ENCODE results near the gene CD48. TPM values are rescaled to one million over a fixed set of nuclear protein-coding genes. Genes with fewer than 3 reads are reported as not detected.

The CD48 gene
- total RNA-seq, 1 donor from 2014 or later, result not detected

DNA sequence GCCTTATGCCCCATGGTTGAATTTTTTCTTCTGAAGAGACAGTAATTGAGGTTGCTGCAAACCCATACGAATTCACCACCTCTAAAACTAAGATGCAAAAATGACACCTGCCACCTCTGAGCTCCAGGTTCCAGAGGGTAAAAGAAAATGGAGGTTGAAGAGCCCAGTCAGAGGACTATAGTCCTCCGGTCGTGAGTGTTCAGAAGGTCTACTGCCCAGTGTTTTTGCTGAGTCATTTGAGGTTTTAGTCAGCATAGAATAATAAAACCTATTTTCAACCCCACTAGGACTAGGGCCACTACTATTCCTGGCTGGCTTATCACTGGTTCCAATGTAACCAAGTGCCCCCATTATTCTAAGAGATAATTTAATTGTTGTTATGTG, 14.5 kb upstream of the CD48 start:
- H3K4me1 Mint-ChIP-seq, result no peaks in the 10 kb centered on the region
- H3K27me3 Mint-ChIP-seq (ENCODE audit: low read depth), result peaks cover 2% of the 10 kb centered on the region
- H3K4me3 Mint-ChIP-seq, result no peak overlapping the region
- H3K27ac Mint-ChIP-seq (ENCODE audit: unreplicated experiment), result no peak overlapping the region
- no peak for DNase-seq (ENCODE audit: low read depth, low spot score)
- TF ChIP-seq, protein P1, sequence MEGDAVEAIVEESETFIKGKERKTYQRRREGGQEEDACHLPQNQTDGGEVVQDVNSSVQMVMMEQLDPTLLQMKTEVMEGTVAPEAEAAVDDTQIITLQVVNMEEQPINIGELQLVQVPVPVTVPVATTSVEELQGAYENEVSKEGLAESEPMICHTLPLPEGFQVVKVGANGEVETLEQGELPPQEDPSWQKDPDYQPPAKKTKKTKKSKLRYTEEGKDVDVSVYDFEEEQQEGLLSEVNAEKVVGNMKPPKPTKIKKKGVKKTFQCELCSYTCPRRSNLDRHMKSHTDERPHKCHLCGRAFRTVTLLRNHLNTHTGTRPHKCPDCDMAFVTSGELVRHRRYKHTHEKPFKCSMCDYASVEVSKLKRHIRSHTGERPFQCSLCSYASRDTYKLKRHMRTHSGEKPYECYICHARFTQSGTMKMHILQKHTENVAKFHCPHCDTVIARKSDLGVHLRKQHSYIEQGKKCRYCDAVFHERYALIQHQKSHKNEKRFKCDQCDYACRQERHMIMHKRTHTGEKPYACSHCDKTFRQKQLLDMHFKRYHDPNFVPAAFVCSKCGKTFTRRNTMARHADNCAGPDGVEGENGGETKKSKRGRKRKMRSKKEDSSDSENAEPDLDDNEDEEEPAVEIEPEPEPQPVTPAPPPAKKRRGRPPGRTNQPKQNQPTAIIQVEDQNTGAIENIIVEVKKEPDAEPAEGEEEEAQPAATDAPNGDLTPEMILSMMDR (conservative IDR thresholded peaks at IDR 0.05), result no peak
- H3K9me3 Mint-ChIP-seq, result no peaks in the 10 kb centered on the region
- H3K36me3 Mint-ChIP-seq (ENCODE audit: low read depth), result no peaks in the 10 kb centered on the region

GRCh38 chr1:160724465-160725242, 13.0 kb upstream of the CD48 start:
- H3K4me1 Mint-ChIP-seq, result no peaks in the 10 kb centered on the region
- no peaks in the 10 kb centered on the region for H3K9me3 Mint-ChIP-seq
- no peak for DNase-seq (ENCODE audit: low read depth, low spot score)
- TF ChIP-seq, protein P1 (conservative IDR thresholded peaks at IDR 0.05), result no peak
- no peaks in the 10 kb centered on the region for H3K27me3 Mint-ChIP-seq (ENCODE audit: low read depth)
- no peak overlapping the region for H3K4me3 Mint-ChIP-seq
- no peaks in the 10 kb centered on the region for H3K36me3 Mint-ChIP-seq (ENCODE audit: low read depth)
- no peak overlapping the region for H3K27ac Mint-ChIP-seq (ENCODE audit: unreplicated experiment)

GRCh38 chr1:160723332-160723731, 11.7 kb upstream of the CD48 start:
- H3K4me3 Mint-ChIP-seq, result no peak overlapping the region
- no peak overlapping the region for H3K27ac Mint-ChIP-seq (ENCODE audit: unreplicated experiment)
- peaks cover 4% of the 10 kb centered on the region for H3K27me3 Mint-ChIP-seq (ENCODE audit: low read depth)
- H3K9me3 Mint-ChIP-seq, result no peaks in the 10 kb centered on the region
- no peak for DNase-seq (ENCODE audit: low read depth, low spot score)
- H3K4me1 Mint-ChIP-seq, result no peaks in the 10 kb centered on the region
- H3K36me3 Mint-ChIP-seq (ENCODE audit: low read depth), result no peaks in the 10 kb centered on the region
- TF ChIP-seq, protein P1 (conservative IDR thresholded peaks at IDR 0.05), result no peak

DNA sequence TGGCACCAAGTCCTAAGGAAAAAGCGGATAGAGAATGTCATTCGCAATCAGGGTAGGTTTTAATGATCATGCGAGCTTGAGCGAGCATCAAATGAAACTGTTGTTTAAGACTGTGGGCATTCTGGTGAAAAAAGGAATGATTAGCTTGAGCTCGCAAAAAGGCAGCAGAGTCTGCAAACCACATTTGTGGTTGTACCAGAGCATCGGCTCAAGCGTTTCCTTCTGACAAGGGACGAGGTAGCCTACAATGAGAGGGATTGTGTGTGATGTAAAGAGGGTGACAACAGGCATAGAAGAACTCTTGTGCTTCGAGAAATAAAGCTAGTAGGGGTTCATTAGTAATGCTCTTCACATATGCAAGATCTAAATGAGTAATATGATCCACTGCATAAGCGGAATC, 11.1 kb upstream of the CD48 start:
- H3K27me3 Mint-ChIP-seq (ENCODE audit: low read depth), result peaks cover 6% of the 10 kb centered on the region
- no peaks in the 10 kb centered on the region for H3K9me3 Mint-ChIP-seq
- H3K36me3 Mint-ChIP-seq (ENCODE audit: low read depth), result no peaks in the 10 kb centered on the region
- no peak overlapping the region for H3K4me3 Mint-ChIP-seq
- no peak for DNase-seq (ENCODE audit: low read depth, low spot score)
- H3K27ac Mint-ChIP-seq (ENCODE audit: unreplicated experiment), result no peak overlapping the region
- TF ChIP-seq, protein P1 (conservative IDR thresholded peaks at IDR 0.05), result no peak
- no peaks in the 10 kb centered on the region for H3K4me1 Mint-ChIP-seq

- no peak overlapping the region for H3K4me3 Mint-ChIP-seq
- H3K27me3 Mint-ChIP-seq (ENCODE audit: low read depth), result peaks cover 8% of the 10 kb centered on the region
- no peaks in the 10 kb centered on the region for H3K9me3 Mint-ChIP-seq
- H3K4me1 Mint-ChIP-seq, result no peaks in the 10 kb centered on the region
- TF ChIP-seq, protein P1 (conservative IDR thresholded peaks at IDR 0.05), result no peak
- H3K27ac Mint-ChIP-seq (ENCODE audit: unreplicated experiment), result no peak overlapping the region
- no peaks in the 10 kb centered on the region for H3K36me3 Mint-ChIP-seq (ENCODE audit: low read depth)
- no peak for DNase-seq (ENCODE audit: low read depth, low spot score)
These were observed 9.9 kb upstream of the CD48 start for GRCh38 chr1:160721473-160721872.
